Measurements from ENCODE around the gene CXADR.
"Not testable (repeated sequence)": the region's sequence is repeated elsewhere in the genome, so short reads cannot be mapped to it uniquely, and the experiment has no call there.

CXADR gene

DNA sequence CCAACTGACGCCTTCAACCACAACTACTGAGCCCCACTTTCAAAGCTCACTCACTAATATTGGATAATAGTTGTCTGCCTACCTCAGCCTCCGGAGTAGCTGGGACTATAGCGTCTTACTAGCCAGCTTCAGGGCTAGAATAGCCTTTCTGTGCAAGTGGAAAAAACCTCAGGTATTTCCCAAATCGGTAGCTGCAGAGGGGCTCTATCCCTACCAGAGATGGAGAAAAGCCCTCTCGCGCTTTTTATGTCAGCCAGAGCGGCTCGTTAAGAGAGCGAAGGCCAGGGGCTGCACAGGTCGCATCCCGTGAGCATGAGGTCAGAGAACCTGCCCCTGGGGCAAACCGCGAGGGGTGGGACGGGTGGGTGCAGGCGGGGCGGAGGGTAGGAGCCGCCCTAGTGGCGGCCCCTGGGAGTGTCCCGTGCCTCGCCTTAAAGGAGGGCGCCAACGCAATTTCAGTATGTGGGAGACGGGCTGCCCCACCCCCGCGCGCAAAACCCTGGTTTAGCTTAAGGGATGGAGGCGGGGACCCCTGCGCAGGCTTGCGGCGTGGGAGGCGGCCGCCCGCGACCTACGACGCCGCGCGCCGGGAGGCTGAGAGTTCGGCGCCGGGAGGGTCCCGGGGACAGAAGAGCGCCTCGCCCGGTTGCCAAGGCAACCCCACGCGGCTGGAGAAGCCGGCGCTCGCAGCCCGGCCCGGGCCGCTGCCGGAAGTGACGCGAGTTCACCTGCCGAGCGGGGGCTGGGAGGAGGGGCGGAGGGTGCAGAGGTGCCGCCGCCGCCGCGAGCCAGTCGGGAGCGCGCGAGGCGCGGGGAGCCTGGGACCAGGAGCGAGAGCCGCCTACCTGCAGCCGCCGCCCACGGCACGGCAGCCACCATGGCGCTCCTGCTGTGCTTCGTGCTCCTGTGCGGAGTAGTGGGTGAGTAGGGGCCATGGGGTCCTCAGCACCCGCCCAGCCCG lies at the start of gene CXADR:
Gene CXADR (plus strand): TSS at position 791 of the 961 bp plus-strand sequence. CDS start 87 bp downstream, at position 878.
- DNase-seq (ENCODE audit: low read depth in 1 of 2, low spot score in 1 of 2): peak; percentile 90 to 94

DNA sequence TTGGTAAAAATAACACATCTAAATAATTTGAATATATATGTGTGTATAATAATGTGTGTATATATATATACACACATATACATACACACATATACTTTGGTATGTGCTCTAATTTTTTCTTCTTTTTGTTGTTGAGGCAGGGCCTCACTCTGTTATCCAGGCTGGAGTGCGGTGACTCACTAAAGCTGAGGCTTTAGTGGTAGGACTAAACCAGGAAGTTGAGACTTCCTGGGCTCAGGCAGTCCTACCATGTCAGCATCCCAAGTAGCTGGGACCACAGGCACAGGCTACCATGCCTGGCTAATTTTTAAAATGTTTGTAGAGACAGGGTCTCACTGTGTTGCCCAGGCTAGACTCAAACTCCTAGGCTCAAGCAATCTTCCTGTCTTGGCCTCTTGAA lies 46.7 kb upstream of the CXADR start:
- DNase-seq (ENCODE audit: low read depth in 1 of 2, low spot score in 1 of 2): no peak
- in situ Hi-C loops (cut with HindIII; ENCODE audit: low pct_unique_long_range_greater_than_20kb, low sequenced_read_pairs): no loop called here
- no peak for TF ChIP-seq JUND (IDR thresholded peaks at IDR 0.05; ENCODE audit: low read depth)

More for the DNA sequence above, at the start of gene CXADR:
- in situ Hi-C loops (cut with HindIII; ENCODE audit: low pct_unique_long_range_greater_than_20kb, low sequenced_read_pairs): no loop called here
- no peak for TF ChIP-seq JUND (IDR thresholded peaks at IDR 0.05; ENCODE audit: low read depth)

DNA sequence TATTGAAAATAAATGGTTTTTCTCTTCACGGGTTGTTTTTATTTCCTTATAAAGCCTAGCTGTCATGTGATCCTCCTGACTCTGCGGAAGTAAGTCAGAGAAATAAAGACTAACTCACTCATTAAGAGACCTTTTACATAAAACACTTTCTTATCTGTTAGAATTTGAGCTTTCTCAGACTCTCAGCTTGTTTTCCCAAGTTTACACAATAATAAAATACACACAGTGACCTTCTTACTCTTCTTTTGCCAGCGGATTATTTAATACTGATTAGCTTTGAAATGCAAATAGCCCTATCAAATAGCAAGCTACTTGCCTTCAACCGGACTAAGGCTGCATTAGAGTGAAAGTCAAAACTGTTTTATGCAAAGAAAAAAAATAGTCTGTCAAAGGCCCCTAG lies 45.5 kb upstream of the CXADR start:
- DNase-seq (ENCODE audit: low read depth in 1 of 2, low spot score in 1 of 2): no peak
- TF ChIP-seq JUND (IDR thresholded peaks at IDR 0.05; ENCODE audit: low read depth): no peak
- in situ Hi-C loops (cut with HindIII; ENCODE audit: low pct_unique_long_range_greater_than_20kb, low sequenced_read_pairs): no loop called here

DNA sequence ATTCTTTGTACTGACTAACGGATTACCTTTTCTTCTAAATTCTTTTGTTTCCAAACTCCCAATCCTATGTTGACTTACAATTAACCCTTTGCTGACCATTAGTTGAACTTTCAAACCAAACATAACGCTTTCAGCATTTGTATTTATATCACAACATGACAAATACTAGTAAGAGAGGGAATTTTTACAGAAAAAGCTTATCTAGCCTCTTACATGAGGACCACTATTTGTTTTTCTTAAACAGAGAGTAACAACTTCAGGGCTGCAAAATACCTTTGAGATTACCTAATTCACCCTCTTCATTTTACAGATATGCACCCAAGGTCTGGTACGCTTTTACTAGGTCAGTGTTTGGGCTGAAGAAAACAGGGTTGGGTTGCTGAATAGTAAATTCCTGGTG lies 45.0 kb upstream of the CXADR start:
- no peak for DNase-seq (ENCODE audit: low read depth in 1 of 2, low spot score in 1 of 2)
- TF ChIP-seq JUND (IDR thresholded peaks at IDR 0.05; ENCODE audit: low read depth): no peak

DNA sequence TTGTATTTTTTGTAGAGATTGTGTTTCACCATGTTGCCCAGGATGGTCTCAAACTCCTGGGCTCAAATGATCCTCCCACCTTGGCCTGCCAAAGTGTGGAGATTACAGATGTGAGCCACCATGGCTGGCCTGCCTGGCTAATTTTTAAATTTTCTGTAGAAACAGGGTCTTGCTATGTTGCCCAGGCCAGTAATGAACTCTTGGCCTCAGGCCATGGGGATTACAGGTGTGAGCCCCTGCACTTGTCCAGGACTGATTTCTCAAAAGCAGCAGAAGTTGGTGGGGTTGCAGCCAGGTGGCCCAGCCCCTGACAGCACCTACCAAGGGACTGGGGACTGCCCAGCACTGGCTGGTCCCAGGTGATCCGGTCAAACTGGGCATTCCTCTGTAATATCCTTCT lies 44.1 kb upstream of the CXADR start:
- DNase-seq (ENCODE audit: low read depth in 1 of 2, low spot score in 1 of 2): no peak
- TF ChIP-seq JUND (IDR thresholded peaks at IDR 0.05; ENCODE audit: low read depth): no peak
- in situ Hi-C loops (cut with HindIII; ENCODE audit: low pct_unique_long_range_greater_than_20kb, low sequenced_read_pairs): no loop called here

More for the DNA sequence above, 45.0 kb upstream of the CXADR start:
- in situ Hi-C loops (cut with HindIII; ENCODE audit: low pct_unique_long_range_greater_than_20kb, low sequenced_read_pairs): no loop called here

DNA sequence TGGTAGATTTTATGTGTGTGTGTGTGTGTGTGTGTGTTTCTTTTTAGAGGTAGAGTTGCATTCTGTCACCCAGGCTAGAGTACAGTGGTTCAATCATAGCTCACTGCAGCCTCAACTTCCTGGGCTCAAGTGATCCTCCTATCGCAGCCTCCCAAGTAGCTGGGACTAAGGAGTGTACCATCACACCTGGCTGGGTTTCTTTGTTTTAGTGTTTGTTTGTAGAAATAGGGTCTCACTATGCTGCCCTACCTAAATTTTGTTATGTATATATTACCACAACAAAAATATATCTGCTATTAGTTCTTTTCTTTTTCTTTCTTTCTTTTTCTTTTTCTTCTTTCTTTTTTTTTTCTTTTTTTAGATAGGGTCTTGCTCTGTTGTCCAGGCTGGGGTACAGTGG lies 43.1 kb upstream of the CXADR start:
- in situ Hi-C loops (cut with HindIII; ENCODE audit: low pct_unique_long_range_greater_than_20kb, low sequenced_read_pairs): no loop called here
- no peak for DNase-seq (ENCODE audit: low read depth in 1 of 2, low spot score in 1 of 2)
- no peak for TF ChIP-seq JUND (IDR thresholded peaks at IDR 0.05; ENCODE audit: low read depth)

DNA sequence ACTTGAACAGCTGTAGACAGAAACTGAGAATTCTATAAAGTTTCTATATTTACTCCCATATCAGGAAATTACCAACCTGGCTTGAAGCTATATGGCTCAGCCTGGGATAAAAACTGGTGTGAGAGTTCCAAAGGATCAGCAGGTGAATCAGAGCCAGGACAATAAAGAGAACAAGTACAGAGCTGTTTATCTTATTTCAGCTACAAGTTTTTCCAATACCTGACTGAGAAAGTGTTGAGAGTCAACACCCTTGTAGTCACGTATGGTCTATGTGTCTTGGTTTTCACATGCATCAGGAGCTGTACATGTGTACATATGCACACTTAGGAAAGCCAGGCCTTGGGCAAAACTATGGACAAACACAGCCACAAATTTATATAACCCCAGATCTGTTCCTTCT lies 40.7 kb upstream of the CXADR start:
- no peak for TF ChIP-seq JUND (IDR thresholded peaks at IDR 0.05; ENCODE audit: low read depth)
- no peak for DNase-seq (ENCODE audit: low read depth in 1 of 2, low spot score in 1 of 2)

DNA sequence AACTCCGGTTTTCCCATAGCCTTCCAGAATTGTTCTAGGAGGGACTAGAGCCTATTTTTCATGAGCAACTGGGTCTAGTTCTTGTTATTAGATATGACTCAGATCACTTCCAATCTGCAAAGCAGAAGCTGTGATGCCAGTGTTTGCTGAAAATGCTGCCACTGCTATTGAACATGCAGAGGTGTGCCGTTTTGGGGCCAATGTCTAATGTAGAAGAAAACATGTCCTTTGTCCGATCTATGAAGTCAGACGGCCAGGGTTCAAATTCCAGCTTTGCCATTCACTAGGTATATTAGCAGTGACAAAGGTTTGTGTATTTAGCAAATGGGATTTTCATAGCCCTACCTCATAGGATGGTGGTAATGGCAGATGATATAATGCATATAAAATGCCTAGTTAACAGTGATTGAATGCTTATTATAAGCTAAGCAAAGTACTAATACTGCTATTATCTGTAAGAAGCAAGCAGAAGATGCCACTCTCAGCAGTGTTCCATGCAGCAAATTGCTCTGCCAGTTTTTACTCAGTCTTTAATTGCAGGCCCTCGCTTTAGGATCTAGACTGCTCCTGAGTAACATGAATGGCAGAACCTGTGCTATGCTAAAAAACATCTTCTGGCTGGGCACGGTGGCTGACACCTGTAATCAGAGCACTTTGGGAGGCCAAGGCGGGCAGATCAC lies 40.1 kb upstream of the CXADR start:
- DNase-seq (ENCODE audit: low read depth in 1 of 2, low spot score in 1 of 2): no peak
- in situ Hi-C loops (cut with HindIII; ENCODE audit: low pct_unique_long_range_greater_than_20kb, low sequenced_read_pairs): no loop called here
- TF ChIP-seq JUND (IDR thresholded peaks at IDR 0.05; ENCODE audit: low read depth): no peak

More for the DNA sequence above, 40.7 kb upstream of the CXADR start:
- in situ Hi-C loops (cut with HindIII; ENCODE audit: low pct_unique_long_range_greater_than_20kb, low sequenced_read_pairs): no loop called here

DNA sequence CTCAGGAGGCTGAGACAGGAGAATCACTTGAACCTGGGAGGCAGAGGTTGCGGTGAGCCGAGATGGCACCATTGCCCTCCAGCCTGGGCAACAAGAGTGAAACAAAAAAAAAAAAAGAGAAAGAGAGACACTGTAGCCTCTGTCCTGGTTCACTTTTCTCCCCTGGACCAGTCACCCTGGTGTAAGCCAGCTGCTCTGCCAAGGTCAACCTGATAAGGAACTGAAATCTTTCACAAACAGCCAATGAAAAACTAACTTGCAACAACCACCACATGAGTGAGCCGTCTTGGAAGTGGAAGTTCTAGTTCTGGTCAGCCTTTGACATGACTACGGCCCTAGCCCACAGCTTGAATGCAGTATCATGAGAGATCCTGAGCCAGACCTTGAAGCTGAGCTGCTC lies 36.8 kb upstream of the CXADR start:
- DNase-seq (ENCODE audit: low read depth in 1 of 2, low spot score in 1 of 2): no peak
- no peak for TF ChIP-seq JUND (IDR thresholded peaks at IDR 0.05; ENCODE audit: low read depth)
- in situ Hi-C loops (cut with HindIII; ENCODE audit: low pct_unique_long_range_greater_than_20kb, low sequenced_read_pairs): no loop called here

DNA sequence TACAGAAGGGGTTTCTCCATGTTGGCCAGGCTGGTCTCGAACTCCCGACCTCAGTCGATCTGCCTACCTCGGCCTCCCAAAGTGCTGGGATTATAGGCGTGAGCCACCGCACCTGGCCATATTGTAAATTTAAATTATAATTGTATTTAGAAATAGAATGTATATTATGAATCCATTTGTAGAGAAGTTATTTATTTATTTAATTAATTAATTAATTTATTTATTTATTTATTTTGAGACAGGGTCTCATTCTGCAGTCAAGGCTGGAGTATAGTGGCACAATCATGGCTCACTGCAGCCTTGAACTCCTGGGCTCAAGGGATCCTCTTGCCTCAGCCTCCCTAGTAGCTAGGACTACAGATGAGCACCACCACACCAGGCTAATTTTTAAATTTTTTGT lies 34.7 kb upstream of the CXADR start:
- DNase-seq (ENCODE audit: low read depth in 1 of 2, low spot score in 1 of 2); in situ Hi-C loops (cut with HindIII; ENCODE audit: low pct_unique_long_range_greater_than_20kb, low sequenced_read_pairs): not testable (repeated sequence)

DNA sequence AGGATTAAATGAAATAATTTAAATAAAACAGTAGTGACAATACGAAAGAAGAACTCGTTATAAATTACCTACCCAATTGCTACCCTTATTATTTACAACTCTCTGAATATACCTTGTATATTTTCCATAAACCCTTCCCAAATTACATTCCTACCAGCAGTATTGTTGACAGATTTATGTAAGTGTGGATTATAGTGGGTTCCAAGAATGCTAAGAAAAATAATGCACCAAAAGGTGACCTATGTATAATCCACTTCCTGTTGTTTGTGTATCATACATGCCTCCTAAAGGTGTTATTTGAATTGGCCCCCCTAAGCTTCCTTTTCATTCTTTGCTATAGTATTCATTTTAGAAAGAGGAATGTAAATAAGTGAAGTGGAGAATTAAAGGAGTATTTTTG lies 33.2 kb upstream of the CXADR start:
- TF ChIP-seq JUND (IDR thresholded peaks at IDR 0.05; ENCODE audit: low read depth): no peak
- in situ Hi-C loops (cut with HindIII; ENCODE audit: low pct_unique_long_range_greater_than_20kb, low sequenced_read_pairs): no loop called here
- no peak for DNase-seq (ENCODE audit: low read depth in 1 of 2, low spot score in 1 of 2)

DNA sequence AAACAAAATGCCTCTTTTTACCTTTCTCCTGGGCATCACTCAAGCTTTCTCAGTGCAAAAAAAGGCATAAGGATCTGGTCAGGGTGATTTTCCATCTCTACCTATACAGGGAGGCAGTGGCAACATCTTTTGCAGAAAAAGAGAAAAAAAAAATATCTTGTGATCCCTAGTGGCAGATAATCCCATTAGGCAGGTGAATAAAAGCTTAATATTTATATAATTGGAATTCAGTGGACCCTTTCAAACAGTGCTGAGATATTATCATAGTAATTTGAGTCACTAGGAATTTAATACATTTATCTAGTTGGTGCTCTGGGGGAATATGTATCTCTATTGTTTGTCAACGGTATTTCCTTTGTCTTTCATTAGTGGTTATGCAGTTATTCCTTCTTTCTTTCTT lies 29.9 kb upstream of the CXADR start:
- DNase-seq (ENCODE audit: low read depth in 1 of 2, low spot score in 1 of 2): no peak
- in situ Hi-C loops (cut with HindIII; ENCODE audit: low pct_unique_long_range_greater_than_20kb, low sequenced_read_pairs): no loop called here
- TF ChIP-seq JUND (IDR thresholded peaks at IDR 0.05; ENCODE audit: low read depth): no peak

DNA sequence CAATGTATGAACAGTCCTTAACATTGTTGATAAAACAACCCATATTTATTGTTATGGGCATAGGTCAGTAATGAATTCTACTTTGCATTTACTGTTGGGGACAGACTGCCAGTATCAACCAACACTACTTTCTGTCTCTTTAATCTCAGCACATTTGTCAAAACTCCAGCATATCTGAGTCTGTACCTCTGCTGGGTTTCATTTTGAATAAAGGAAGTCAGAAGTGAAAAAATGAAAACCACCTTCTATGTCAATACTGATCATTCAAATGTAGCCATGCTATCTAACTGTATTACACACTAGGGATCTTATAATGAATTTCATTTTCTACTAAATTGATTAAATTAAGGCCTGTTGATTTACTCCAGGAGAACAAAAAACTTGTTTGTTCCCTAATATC lies 24.2 kb upstream of the CXADR start:
- in situ Hi-C loops (cut with HindIII; ENCODE audit: low pct_unique_long_range_greater_than_20kb, low sequenced_read_pairs): no loop called here
- no peak for DNase-seq (ENCODE audit: low read depth in 1 of 2, low spot score in 1 of 2)

DNA sequence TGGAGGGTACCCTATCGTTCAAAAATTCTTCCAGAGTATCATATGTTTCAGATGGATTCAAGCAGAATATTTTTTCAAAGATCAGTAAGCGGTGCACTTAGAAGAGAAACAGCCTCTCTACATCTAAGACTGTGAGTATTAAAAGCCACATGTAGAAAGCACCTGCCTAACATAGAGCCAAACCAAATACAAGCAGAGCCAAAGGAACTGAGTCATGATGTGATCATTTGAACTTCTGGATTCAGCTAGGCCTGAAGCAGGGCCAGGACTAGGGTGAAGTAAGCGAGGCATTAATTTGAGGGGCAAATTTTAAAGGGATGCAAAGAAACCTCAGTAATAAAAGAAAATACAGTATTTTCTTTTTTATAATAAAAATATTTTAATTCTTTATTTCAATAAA lies 23.3 kb upstream of the CXADR start:
- in situ Hi-C loops (cut with HindIII; ENCODE audit: low pct_unique_long_range_greater_than_20kb, low sequenced_read_pairs); DNase-seq (ENCODE audit: low read depth in 1 of 2, low spot score in 1 of 2): not testable (repeated sequence)

More for the DNA sequence above, 24.2 kb upstream of the CXADR start:
- no peak for TF ChIP-seq JUND (IDR thresholded peaks at IDR 0.05; ENCODE audit: low read depth)
